NCI-H446 treated with DMSO at 0.1 percent for 48 hours (cell line): Measurements from ENCODE around the gene JAM2.
A peak's percentile ranks its signal among the peaks of the same experiment; 100 is the strongest.
"Not testable (repeated sequence)": the region's sequence is repeated elsewhere in the genome, so short reads cannot be mapped to it uniquely, and the experiment has no call there.

ENCODE experiments used
- DNase-seq: peaks from one replicate; lab custom pipeline; 2025; lab: John Stamatoyannopoulos, UW

JAM2 gene, protein sequence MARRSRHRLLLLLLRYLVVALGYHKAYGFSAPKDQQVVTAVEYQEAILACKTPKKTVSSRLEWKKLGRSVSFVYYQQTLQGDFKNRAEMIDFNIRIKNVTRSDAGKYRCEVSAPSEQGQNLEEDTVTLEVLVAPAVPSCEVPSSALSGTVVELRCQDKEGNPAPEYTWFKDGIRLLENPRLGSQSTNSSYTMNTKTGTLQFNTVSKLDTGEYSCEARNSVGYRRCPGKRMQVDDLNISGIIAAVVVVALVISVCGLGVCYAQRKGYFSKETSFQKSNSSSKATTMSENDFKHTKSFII

DNA sequence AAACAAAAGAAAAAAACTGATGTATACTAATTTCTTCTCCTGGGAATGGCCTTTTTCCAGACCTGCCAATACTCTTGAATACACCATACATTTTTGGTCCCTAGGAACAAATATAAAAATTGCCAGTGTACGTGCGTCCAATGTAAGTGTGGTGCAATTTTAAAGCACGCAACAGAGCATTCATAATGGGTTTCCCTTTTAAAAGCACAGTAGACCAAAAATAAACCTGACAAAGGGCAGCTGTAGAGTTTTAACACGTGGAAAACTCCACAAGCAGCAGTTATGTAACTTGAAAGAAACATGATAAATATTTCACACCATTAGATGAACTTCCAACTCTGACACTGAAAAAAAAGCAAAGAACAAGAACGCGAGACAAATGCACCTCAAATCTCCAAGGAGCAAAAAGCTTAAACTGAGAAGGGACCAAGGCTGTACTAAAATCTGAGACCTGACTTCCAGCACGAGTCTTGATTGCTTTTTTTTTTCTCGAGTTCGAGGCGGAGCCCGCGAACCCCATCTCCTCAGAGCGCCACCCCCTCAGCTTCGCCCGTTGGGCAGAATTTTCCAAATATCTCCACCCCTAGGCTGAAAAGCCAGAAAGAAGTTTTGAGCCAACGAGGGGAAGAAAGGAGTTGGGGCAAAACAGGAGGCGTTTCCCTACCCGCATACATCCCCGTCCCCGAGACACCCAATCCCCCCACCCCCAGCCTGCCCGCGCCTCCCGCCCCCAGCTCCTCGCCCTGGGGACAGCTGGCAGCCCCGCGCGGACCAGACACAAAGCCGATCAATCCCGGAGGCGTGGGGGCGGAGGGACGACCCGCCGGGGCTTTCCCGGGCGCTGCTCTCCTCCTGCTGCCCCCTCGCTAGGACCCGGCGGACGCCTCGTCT lies at the start of gene JAM2:
JAM2 (plus strand) TSS at position 599 of the 891 bp plus-strand sequence. CDS start 564 bp downstream, outside the sequence.
- DNase-seq = peak; percentile 7

DNA sequence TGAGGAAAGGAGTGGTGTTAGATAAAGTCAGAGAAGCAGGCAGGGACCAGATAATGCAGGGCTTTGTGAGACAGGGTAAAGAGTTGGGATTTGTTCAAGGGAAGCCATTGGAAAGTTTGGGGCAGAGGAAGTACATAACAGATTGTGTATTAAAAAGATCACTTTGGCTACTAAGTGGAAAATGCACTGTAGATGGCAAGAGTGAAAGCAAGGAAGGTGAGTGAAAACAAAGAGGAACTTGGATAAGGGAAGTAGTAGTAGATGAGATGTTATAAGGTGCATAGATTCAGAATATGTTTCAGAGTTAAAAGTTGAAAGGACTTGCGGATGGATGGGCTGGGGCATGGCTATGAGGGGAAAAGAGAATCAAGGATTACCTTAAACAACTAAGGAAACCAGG lies 49.2 kb upstream of the JAM2 start:
- DNase-seq = no peak

DNA sequence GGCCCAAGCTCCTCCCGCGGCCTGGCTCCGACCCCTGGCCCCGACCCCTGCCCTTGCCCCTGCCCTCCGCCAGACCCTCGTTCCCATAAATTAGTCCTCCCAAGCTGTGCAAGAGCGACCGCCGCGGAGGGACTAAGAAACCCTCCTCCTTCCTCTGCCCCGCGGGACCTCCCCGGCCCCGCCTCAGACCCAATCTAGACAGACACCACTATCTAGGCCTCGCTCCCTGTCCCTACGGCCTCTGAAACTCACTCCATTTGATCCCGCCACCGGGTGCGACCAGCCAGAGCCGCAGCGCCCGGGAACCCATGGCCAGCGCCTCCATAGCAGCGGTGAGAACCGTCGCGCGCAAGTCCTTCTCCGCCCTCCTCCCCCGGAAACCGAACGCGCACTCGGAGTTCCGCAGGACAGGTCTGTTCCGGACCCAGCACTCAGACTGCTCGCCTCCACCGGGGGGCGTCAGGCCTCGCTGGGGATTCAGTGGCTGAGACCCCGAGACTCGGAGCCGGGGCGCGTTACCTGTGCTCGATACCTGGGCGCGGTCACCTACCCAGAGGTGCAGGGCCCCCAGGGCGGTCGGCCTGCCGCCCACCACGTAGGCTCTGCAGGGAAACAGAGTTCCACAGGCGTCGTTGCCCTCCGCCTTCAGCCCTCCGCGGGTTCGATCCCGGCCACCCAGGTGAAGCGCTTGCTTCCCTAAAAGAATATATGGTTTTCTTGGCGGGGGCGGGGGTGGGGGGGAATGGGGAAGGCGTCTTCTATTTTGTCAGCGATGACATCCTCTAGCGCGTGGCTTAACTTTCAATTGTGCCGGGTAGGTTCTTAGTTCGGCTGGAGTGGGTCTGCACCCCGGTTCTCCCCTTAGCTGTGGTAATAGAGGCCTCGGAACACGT lies 31.7 kb upstream of the JAM2 start, which contains the start of gene MRPL39:
MRPL39 (minus strand) TSS at position 331 of the 893 bp plus-strand sequence; CDS start at position 325, 6 bp downstream.
- peak; percentile 76 for DNase-seq

DNA sequence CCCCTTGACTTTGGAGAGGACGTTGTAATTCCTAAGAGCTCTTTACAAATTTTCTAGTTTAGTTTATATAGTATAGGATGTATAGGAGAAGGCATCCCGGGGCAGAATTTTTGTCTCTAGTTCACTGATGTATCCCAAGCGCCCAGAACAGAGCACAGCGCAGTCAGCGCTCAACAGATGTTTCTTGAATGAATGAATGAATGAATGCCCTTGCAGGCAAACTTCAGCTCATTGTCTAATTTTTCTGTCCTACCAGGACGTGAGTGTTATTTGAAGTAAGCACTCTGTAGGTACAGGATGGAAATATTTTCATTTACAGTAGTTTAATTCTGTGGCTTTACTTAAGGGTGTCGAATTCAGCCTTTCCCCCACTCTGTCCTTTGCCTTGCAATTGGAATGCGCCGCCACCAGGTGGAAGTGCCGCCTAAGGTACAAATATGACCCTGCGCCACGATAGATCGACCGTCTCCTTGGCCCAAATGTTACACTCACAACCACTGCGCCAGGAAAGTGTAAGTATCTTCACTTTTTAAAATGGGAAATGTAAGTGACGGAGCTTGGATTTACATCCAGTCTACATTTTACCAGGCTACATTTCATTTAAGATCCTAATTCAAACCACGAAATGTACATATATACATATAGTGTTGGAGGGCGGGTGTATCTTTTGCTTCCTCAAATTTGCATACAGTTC lies 30.9 kb upstream of the JAM2 start:
- DNase-seq = peak; percentile 75

DNA sequence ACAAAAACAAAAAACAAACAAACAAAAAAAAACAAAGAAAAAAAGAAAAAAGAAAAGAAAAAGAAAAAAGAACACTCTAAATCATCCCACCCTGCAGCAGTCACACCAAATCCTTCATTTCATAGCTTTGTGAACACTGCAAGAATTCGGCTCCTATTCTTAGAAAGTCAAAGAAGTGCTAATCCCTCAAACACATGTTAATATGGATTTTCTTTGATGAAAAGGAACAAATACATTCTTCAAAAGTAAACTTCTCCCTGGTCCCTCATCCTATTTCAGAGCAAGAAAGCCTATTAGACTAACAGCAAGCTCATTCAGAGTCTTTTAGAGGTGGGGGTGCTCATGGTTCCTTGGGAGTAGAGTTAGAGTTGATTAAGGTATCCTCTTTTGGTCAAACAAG lies 24.6 kb upstream of the JAM2 start:
- DNase-seq = no peak

DNA sequence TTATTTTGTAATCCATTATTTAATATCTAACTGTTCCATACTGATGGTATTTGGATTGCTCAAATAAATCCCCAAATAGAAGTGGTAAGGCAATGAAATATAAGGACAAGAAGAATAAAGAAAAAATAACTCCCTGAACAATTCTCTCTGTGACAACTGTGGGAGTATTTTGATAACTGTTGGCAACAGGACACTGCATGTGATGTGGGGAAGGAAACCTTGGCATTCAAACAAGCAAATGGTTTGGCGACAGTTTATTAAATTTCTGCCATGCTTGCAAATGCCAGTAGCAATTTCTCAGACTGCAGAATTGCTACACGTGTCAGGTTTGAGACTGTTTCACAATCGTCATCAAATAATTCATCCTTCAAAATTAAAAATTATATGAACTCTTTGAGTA lies 23.2 kb upstream of the JAM2 start:
- DNase-seq = no peak

DNA sequence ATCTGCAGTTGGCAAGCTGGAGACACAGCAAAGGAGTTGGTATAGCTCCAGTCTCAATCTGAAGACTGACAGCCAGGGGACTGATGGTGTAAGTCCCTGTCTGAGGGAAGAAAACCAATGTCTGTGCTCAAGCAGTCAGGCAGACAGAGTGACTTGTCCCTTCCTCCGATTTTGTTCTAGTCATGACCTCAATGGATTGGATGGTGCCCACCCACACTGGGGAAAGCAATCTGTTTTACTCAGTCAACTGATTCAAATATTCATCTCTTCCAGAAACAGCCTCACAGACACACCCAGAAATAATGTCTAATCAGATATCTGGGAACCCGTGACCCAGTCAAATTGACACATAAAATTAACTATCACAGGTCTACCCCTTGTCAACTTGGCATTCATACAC lies 19.9 kb upstream of the JAM2 start:
- DNase-seq = no peak

DNA sequence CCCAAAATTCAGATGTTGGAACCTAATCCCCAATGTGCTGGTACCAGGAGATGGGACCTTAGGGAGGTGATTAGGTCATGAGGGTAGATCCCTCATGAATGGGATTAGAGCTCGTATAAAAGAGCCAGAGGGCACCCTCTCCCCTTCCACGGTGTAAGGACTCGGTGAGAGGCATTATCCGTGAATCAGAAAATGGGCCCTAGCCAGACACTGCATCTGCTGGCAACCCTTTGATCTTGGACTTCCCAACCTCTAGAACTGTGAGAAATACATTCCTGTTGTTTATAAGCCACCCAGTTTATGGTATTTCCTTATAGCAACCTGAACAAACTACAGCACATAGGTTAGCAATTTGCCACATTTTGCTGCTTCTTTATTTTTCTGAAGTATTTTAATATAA lies 14.5 kb upstream of the JAM2 start:
- DNase-seq = no peak

DNA sequence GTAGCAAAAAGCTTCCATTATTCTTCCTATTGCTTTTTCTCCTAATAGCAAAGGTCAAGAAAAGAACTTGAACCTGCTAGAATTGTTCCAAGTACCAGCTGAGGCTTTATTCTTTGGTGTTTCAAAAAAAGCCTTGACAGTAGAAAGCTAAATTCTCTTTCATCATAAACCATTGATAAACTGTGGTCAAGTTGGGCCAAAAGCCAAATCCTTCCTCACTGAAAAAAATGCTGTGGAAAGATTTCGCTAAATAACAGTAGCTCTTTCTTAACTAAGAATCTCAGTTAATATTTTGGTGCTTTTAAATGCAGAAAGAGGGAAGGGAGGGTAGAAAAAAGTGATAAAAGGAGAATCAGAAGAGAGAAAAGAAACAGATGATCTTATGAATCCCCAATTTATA lies 14.0 kb upstream of the JAM2 start:
- no peak for DNase-seq

DNA sequence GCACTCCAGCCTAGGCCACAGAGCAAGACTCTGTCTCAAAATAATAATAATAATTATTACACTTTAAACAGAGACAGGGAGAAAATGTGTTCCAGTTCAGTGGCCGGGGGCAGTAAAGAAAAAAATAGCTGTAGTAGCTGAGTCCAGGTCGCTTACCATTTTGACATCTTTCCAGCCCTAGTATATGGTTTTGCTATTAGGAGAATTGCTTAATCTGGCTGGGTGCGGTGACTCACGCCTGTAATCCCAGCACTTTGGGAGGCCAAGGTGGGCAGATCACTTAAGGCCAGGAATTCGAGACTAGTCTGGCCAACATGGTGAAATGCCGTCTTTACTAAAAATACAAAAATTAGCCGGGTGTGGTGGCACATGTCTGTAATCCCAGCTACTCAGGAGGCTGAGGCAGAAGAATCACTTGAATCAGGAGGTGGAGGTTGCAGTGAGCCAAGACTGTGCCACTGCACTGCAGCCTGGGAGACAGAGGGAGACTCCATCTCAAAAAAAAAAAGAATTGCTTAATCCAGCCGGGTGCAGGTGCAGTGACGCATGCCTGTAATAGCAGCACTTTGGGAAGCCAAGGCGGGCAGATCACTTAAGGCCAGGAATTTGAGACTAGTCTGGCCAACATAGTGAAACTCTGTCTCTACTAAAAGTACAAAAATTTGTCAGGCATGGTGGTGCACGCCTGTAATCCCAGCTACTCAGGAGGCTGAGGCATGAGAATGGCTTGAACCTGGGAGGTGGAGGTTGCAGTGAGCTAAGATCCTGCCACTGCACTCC lies 13.1 kb upstream of the JAM2 start:
- DNase-seq = not testable (repeated sequence)

DNA sequence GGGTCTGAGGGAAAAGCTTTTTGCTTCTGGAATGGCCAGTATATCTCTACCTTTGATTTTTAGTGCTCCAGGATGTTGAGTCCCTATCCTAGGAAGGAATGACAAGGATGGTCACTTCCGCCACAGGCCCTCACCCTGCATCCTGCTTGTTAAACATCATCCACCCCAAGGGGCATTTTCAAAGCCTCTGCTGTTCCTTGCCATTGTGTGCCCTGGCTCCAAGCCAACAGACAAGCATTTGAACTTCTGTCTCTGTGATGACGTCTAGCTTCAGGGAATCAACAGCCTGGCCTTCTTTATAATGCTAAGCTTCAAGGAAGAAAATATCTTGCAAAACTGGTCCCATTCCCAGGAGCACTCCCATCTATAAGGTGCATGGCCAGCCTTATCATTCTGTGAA lies 12.3 kb upstream of the JAM2 start:
- DNase-seq = peak; percentile 2

DNA sequence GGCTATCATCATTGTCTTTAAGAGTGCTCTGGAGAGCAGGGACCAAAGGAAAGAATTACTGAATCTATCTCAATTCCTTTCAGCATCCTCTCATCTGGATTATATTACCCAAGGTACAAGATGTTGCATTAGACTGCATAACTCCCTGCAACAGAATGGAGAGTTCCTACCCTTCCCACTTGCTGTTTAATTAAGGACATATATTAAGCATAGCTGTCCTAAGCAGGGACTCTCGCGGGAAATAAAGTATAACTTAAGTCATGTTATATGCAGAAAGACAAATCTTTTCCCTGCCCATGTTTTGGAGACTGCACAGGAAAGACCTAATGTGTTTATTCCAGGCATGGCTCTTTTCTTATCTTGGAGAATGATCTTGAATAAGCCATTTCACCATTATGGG lies 6.8 kb upstream of the JAM2 start:
- no peak for DNase-seq

DNA sequence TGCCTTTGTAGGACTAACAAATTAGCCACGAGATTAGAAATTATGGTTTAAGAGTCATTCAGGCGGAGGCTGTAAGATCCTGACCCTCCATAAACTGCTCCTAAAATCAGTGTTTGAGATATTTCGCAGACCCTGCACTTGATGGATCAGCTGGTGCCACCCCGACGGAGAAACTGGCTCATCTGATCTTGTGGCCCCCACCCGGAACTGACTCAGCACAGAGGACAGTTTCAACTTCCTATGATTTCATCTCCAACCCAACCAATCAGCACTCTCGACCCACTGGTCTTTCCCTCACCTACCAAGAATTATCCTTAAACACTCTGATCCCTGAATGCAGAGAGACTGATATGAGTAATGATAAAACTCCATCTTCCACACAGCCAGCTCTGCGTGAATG lies 3.7 kb upstream of the JAM2 start:
- DNase-seq = no peak

DNA sequence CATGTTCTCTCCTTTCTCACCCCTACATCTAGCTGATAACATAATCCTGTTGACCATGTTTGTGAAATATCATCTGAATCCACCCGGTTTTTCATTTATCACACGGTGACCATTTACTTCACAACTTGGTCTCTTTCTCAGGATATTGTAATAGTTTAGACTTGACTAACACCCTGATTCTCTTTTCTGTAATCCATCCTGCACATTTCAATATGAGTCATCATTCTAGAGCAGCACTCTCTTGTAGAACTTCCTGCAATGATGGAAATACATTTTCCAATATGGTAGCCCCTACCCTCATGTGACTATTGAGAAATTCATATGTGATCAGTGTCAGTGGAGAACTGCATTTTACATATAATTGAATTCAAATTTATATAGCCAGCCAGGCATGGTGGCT lies 2.3 kb upstream of the JAM2 start:
- DNase-seq = no peak

DNA sequence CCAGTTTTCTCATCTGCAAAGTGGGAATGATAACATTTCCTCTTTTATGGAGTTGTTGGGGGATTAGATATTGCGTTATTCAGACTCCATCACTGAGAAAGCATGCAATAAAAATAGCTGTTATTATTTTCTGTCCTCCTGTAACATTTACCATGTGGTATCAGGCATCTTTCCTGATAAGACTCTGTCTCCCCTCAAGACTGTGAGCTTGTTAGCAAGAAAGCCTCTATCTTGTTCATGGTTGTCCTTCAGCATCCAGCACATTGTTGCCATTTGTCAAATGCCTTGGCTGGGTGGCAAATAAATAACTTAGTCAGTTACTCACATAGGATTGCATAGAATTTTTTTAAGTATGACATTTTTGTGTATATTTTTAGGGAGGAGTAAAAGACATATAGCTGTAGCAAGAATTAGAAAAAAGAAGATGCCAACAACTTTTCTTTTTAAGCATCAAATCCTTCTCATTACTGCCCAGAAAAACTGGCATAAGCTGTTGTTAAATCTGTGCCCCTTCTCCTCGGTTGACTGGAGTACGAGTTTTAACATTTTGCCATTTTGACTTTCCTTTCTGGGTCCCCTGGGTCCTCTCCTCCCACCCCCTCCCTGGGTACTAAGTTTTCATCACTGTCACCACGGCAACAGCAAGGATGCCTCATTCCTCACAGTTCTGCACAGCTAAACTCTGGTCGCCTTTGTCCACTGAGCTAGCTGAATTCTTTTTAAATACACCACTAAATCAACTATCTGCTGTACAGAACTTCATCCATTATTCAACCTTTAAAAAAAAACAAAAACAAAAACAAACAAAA lies 1.0 kb upstream of the JAM2 start:
- no peak for DNase-seq

DNA sequence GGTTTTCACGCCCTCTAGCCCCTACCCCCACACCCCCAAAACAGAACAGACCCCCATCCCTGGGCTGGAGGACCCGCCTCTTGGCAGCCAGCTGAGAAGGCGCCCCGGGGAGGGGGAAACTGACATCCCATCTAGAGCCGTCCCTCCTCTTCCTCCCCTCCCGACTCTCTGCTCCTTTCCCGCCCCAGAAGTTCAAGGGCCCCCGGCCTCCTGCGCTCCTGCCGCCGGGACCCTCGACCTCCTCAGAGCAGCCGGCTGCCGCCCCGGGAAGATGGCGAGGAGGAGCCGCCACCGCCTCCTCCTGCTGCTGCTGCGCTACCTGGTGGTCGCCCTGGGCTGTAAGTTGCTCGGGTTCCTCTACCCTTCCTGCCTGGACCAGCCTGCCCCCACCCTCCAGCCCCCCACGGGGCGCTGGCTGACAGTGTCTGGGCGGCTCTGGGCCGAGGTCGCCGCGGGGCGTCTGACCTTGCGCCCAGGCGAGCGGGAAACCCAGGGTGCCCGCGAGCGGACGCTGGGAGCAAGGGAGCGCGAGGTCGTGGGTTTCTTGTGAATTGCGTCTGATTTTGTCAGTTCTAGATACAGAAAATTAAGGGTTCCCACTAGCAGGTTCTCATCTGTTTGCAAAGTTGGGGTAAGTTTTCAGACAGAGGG lies 618 bp downstream of the JAM2 start:
- no peak for DNase-seq

DNA sequence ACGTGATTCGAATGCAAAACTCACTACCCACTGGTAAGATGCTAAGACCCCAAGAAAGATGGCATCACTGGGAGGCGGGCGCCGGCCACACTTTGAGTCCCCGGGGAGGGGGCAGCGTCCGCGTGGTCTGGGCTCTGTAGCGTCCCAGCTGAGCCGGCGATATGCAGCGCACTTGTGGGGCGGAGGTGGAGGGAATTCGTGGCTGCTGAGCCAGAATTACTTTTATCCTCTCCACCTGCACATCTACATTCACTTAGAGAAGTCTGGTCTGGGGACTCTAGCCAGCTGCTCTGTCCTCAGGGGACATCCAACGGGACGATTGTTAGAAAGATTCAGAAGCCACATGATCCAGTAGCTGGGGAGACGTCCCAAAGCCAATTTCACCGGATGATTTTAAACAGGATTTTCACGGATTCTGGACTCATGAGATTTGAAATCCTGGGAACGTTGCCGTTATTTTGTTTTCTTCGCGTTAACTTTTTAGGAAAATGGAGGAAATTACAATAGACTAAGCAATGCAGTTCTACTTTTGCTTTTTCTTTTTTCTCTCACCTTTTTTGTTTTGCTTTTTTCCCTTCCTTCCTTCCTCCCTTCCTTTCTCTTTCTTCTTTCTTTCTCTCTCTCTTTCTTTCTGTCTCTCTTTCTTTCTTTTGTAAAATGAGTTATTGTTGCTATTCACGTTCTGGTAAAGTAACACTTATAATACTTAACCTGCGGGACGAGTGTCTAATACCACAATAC lies 1.3 kb downstream of the JAM2 start:
- DNase-seq = peak; percentile 2

DNA sequence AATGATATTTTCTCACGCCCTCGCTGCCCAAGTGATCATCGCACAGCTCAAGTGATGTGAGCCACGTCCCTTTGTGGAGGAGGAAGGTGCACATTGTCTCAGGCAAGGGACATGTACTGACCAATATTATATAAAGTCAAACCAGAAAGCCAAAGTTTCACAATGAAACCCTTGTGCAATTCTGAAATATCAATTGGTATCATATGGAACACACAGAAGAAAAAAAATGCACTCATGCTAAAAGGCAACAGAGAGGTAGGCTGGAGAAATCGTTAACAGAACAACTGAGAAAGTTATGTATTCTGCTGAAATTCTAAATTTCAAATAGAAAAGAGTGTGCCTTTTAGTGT lies 1.9 kb downstream of the JAM2 start:
- no peak for DNase-seq

DNA sequence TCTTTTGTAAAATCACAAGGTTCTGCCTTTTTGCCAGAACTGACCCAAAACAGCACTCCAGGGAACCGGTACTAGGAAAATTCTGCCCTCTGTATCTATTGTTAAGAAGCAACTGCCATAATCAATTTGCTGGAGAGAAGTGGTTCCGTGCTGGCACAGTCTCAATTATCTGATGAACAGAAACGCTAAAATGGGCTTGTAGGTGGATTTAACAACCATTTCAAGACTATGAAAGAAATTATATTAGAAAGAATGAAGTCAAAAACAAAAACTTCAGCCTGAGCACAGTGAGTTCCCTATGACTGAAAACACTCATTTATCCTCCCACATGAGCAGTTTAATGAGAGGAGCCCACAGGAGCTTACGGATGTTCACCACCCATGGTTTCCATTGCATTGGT lies 4.4 kb downstream of the JAM2 start:
- no peak for DNase-seq
